ENCODE measurements around the gene OBP2B. TPM values are rescaled to one million over a fixed set of nuclear protein-coding genes. Genes with fewer than 3 reads are reported as not detected.
"Not testable (repeated sequence)": the region's sequence is repeated elsewhere in the genome, so short reads cannot be mapped to it uniquely, and the experiment has no call there.

The OBP2B gene
- total RNA-seq, 1 experiment from 2014 or later = not detected

- H3K27me3 ChIP-seq (ENCODE audit: control insufficient read depth, insufficient read depth, low read length); DNase-seq; H3K36me3 ChIP-seq (replicated peaks; ENCODE audit: control insufficient read depth, insufficient read depth, low read length); H3K4me3 ChIP-seq (ENCODE audit: insufficient read depth, low read depth, low read length): not testable (repeated sequence)
These were observed 23.0 kb upstream of the OBP2B start for GRCh38 chr9:133231934-133232568.

GRCh38 chr9:133230514-133230913 is 21.5 kb upstream of the OBP2B start:
- not testable (repeated sequence) for DNase-seq; H3K27me3 ChIP-seq (ENCODE audit: control insufficient read depth, insufficient read depth, low read length); H3K36me3 ChIP-seq (replicated peaks; ENCODE audit: control insufficient read depth, insufficient read depth, low read length)

GRCh38 chr9:133230093-133230492 is 21.0 kb upstream of the OBP2B start:
- Histone ChIP-seq H3K27me3 (ENCODE audit: control insufficient read depth, insufficient read depth, low read length) (no peaks in the 10 kb centered on the region), H3K4me3 (ENCODE audit: insufficient read depth, low read depth, low read length) (no peak overlapping the region), H3K36me3 (replicated peaks; ENCODE audit: control insufficient read depth, insufficient read depth, low read length) (no peaks in the 10 kb centered on the region)
- DNase-seq = no peak

More at GRCh38 chr9:133230514-133230913, 21.5 kb upstream of the OBP2B start:
- not testable (repeated sequence) for H3K4me3 ChIP-seq (ENCODE audit: insufficient read depth, low read depth, low read length)

- H3K4me3 ChIP-seq (ENCODE audit: insufficient read depth, low read depth, low read length); H3K27me3 ChIP-seq (ENCODE audit: control insufficient read depth, insufficient read depth, low read length); DNase-seq; H3K36me3 ChIP-seq (replicated peaks; ENCODE audit: control insufficient read depth, insufficient read depth, low read length): not testable (repeated sequence)
These were observed 19.6 kb upstream of the OBP2B start for GRCh38 chr9:133228474-133229193.

- H3K27me3 ChIP-seq (ENCODE audit: control insufficient read depth, insufficient read depth, low read length); H3K36me3 ChIP-seq (replicated peaks; ENCODE audit: control insufficient read depth, insufficient read depth, low read length); DNase-seq; H3K4me3 ChIP-seq (ENCODE audit: insufficient read depth, low read depth, low read length): not testable (repeated sequence)
These were observed 18.9 kb upstream of the OBP2B start for GRCh38 chr9:133227996-133228395.

GRCh38 chr9:133227242-133227860 is 18.3 kb upstream of the OBP2B start:
- H3K36me3 ChIP-seq (replicated peaks; ENCODE audit: control insufficient read depth, insufficient read depth, low read length) = no peaks in the 10 kb centered on the region
- DNase-seq = no peak
- H3K4me3 ChIP-seq (ENCODE audit: insufficient read depth, low read depth, low read length) = no peak overlapping the region
- H3K27me3 ChIP-seq (ENCODE audit: control insufficient read depth, insufficient read depth, low read length) = no peaks in the 10 kb centered on the region

GRCh38 chr9:133226219-133227171 is 17.4 kb upstream of the OBP2B start:
- Histone ChIP-seq H3K4me3 (ENCODE audit: insufficient read depth, low read depth, low read length) (no peak overlapping the region), H3K27me3 (ENCODE audit: control insufficient read depth, insufficient read depth, low read length) (no peaks in the 10 kb centered on the region), H3K36me3 (replicated peaks; ENCODE audit: control insufficient read depth, insufficient read depth, low read length) (no peaks in the 10 kb centered on the region)
- DNase-seq = peak; percentile 80

- DNase-seq = no peak
- H3K36me3 ChIP-seq (replicated peaks; ENCODE audit: control insufficient read depth, insufficient read depth, low read length) = no peaks in the 10 kb centered on the region
- no peak overlapping the region for H3K4me3 ChIP-seq (ENCODE audit: insufficient read depth, low read depth, low read length)
- no peaks in the 10 kb centered on the region for H3K27me3 ChIP-seq (ENCODE audit: control insufficient read depth, insufficient read depth, low read length)
These were observed 16.3 kb upstream of the OBP2B start for GRCh38 chr9:133225171-133226011.

GRCh38 chr9:133224762-133225161 is 15.7 kb upstream of the OBP2B start:
- H3K4me3 ChIP-seq (ENCODE audit: insufficient read depth, low read depth, low read length) = no peak overlapping the region
- no peaks in the 10 kb centered on the region for H3K36me3 ChIP-seq (replicated peaks; ENCODE audit: control insufficient read depth, insufficient read depth, low read length)
- no peaks in the 10 kb centered on the region for H3K27me3 ChIP-seq (ENCODE audit: control insufficient read depth, insufficient read depth, low read length)
- peak; percentile 12 for DNase-seq

GRCh38 chr9:133223159-133223756 is 14.2 kb upstream of the OBP2B start:
- not testable (repeated sequence) for H3K36me3 ChIP-seq (replicated peaks; ENCODE audit: control insufficient read depth, insufficient read depth, low read length); H3K27me3 ChIP-seq (ENCODE audit: control insufficient read depth, insufficient read depth, low read length); H3K4me3 ChIP-seq (ENCODE audit: insufficient read depth, low read depth, low read length)
- peak; percentile 72 for DNase-seq

- not testable (repeated sequence) for H3K27me3 ChIP-seq (ENCODE audit: control insufficient read depth, insufficient read depth, low read length); H3K36me3 ChIP-seq (replicated peaks; ENCODE audit: control insufficient read depth, insufficient read depth, low read length); DNase-seq; H3K4me3 ChIP-seq (ENCODE audit: insufficient read depth, low read depth, low read length)
These were observed 12.9 kb upstream of the OBP2B start for GRCh38 chr9:133221994-133222393.

GRCh38 chr9:133221177-133221809 is 12.2 kb upstream of the OBP2B start:
- H3K4me3 ChIP-seq (ENCODE audit: insufficient read depth, low read depth, low read length) = no peak overlapping the region
- 0 out of 2 replicates have a peak, but pooled peaks cover 1% of the 10 kb centered on the region for H3K27me3 ChIP-seq (ENCODE audit: control insufficient read depth, insufficient read depth, low read length)
- no peaks in the 10 kb centered on the region for H3K36me3 ChIP-seq (replicated peaks; ENCODE audit: control insufficient read depth, insufficient read depth, low read length)
- peak; percentile 3 for DNase-seq

Data from H7 (cell line).